Esophagus muscularis mucosa (tissue), 4 donors: ENCODE data around the gene AHR. TPM values are rescaled to one million over a fixed set of nuclear protein-coding genes. Genes with fewer than 3 reads are reported as not detected.

Experiments used
- DNase-seq: peaks from one replicate; pipeline ENCODE4 v3.0.0-alpha.2; 2017; ENCODE audit errors: extremely low spot score
- H3K27ac ChIP-seq, 4 donors: fragments of 200-600 bp; sonication (generic); replicated peaks in 1 of 4; 1 replicate in 3 of 4; 2 replicates in 1 of 4; pipeline ENCODE4 v1.5.1; 2016 to 2019; ENCODE audit warnings: mild to moderate bottlenecking in 1 of 4
- H3K27me3 ChIP-seq, 4 donors: fragments of 200-600 bp; sonication (generic); one replicate each; pipeline versions ENCODE4 v1.5.1 to v1.6.0; 2016 to 2019
- H3K36me3 ChIP-seq, 4 donors: fragments of 200-600 bp; sonication (generic); one replicate each; pipeline ENCODE4 v1.5.1; 2016 to 2019
- H3K4me1 ChIP-seq, 4 donors: fragments of 200-600 bp; sonication (generic); one replicate each; pipeline ENCODE4 v1.5.1; 2016 to 2019
- H3K4me3 ChIP-seq, 4 donors: fragments of 200-600 bp; sonication (generic); 1 replicate in 2 of 4; 2 replicates in 2 of 4; pipeline ENCODE4 v1.5.1; 2016 to 2019; ENCODE audit warnings: mild to moderate bottlenecking in 4 of 4, moderate library complexity in 1 of 4
- H3K9me3 ChIP-seq, 4 donors: fragments of 200-600 bp; sonication (generic); 1 replicate in 3 of 4; 2 replicates in 1 of 4; pipeline ENCODE4 v1.5.1; 2016 to 2019
- EP300 ChIP-seq: sonication (generic); formaldehyde crosslinking; IDR thresholded peaks from one replicate; pipeline ENCODE4 v1.6.1; 2017; ENCODE audit warnings: antibody characterized with exemption
- POLR2A ChIP-seq: fragments of 450-650 bp; IDR thresholded peaks from one replicate; pipeline ENCODE4 v1.6.1; 2017; ENCODE audit warnings: antibody characterized with exemption, moderate library complexity, mild to moderate bottlenecking, low read depth
- POLR2AphosphoS5 ChIP-seq, 2 donors: sonication (generic); formaldehyde crosslinking; IDR thresholded peaks; one replicate each; pipeline ENCODE4 v1.6.1; 2017; ENCODE audit warnings: antibody characterized with exemption in 2 of 2
- WGBS: methylation state at CpG from one replicate; pipeline ENCODE4 v1.1.5; 2018; 5-methylcytosine and 5-hydroxymethylcytosine counted together
- intact Hi-C: fragments of 100-400 bp; cut with DNase I; formaldehyde crosslinking; loops from one replicate; pipeline ENCODE4 v1.15.1; 2023
- total RNA-seq, 4 donors: library from RNA; depleted of rRNA; stranded (reverse); fragments of >200 nt; gene quantifications; one replicate each; pipeline versions ENCODE4 v1.1.0 to v1.2.1, GENCODE V29; 2016
- TF ChIP-seq, protein P1 (sequence below), 3 experiments: fragments of 200-600 bp in 2 of 3; fragments of 450-650 bp in 1 of 3; sonication (generic) in 2 of 3; IDR thresholded peaks; one replicate each; pipeline ENCODE4 v1.5.1; 2017 to 2019; ENCODE audit warnings: antibody characterized with exemption in 3 of 3, mild to moderate bottlenecking in 2 of 3, moderate library complexity in 1 of 3

AHR gene
- total RNA-seq, 4 donors from 2014 or later, result 67.3 to 111 (median 77.8) TPM

DNA sequence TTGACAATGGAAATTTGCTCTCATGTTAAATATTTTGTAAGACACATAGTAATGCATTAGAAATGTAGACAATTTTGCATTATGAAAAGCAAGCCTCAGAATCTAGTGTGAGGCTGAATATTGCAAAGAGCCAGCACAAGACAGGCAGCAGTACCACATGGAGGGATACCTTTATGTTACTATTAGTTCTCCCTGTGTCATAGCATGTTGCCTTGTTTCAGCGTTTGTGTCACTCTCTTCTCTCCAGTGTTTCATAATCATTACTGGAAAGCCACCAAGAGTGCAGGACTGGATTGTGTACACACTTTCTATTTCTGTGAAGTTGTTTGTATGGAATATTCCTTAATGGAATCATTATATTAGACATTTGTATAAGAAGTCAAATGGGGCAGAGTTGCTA is 8.5 kb downstream of the AHR start:
- TF ChIP-seq, protein P1, sequence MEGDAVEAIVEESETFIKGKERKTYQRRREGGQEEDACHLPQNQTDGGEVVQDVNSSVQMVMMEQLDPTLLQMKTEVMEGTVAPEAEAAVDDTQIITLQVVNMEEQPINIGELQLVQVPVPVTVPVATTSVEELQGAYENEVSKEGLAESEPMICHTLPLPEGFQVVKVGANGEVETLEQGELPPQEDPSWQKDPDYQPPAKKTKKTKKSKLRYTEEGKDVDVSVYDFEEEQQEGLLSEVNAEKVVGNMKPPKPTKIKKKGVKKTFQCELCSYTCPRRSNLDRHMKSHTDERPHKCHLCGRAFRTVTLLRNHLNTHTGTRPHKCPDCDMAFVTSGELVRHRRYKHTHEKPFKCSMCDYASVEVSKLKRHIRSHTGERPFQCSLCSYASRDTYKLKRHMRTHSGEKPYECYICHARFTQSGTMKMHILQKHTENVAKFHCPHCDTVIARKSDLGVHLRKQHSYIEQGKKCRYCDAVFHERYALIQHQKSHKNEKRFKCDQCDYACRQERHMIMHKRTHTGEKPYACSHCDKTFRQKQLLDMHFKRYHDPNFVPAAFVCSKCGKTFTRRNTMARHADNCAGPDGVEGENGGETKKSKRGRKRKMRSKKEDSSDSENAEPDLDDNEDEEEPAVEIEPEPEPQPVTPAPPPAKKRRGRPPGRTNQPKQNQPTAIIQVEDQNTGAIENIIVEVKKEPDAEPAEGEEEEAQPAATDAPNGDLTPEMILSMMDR (IDR thresholded peaks at IDR 0.05), result no peak
- TF ChIP-seq POLR2A (no peak), POLR2AphosphoS5 (IDR thresholded peaks at IDR 0.05) (no peak), EP300 (no peak)
- H3K36me3 ChIP-seq, result peaks cover 0 to 20% (median 7%) of the 10 kb centered on the region in 4 donors
- H3K27ac ChIP-seq, result peak overlapping the region; percentile 62 to 94 (median 78)
- H3K4me3 ChIP-seq, result peak overlapping the region; percentile 20 to 32 (median 22)
- H3K9me3 ChIP-seq, result no peaks in the 10 kb centered on the region
- no peaks in the 10 kb centered on the region for H3K27me3 ChIP-seq
- WGBS, result 8% methylated on average over 1 of the region's 1 CpG
- intact Hi-C loops, result loop anchor here (10.0 kb wide), 2 partner anchors 338 to 672 kb away; no protein-coding TSS in a partner anchor
- peaks cover 35 to 73% (median 68%) of the 10 kb centered on the region in 4 donors for H3K4me1 ChIP-seq
- no peak for DNase-seq

DNA sequence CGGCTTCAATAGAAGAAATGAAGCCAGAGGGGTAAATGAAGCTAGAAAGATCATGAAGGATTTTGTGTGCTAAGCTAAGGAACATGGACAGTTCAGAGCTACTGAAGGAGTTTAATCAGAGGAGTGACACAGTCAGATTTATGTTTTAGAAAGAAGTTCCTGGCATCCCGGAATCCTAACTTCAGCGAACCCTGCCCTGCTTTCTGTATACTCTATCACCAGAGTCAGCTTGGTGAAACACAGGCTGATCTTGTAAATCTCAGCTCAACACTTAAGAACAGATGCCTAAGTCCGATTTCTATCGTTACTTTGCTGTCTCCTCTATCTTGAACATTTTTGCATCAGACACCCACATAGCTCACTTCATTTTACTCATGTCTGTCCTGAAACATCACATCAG is 9.1 kb downstream of the AHR start:
- H3K9me3 ChIP-seq, result no peaks in the 10 kb centered on the region
- H3K27me3 ChIP-seq, result no peaks in the 10 kb centered on the region
- peaks cover 35 to 68% (median 64%) of the 10 kb centered on the region in 4 donors for H3K4me1 ChIP-seq
- DNase-seq, result no peak
- H3K27ac ChIP-seq, result peak overlapping the region; percentile 62 to 94 (median 78)
- peaks cover 0 to 24% (median 8%) of the 10 kb centered on the region in 4 donors for H3K36me3 ChIP-seq
- H3K4me3 ChIP-seq, result peak overlapping the region; percentile 20 to 32 (median 22)
- WGBS, result 41% methylated on average over 5 of the region's 5 CpGs
- TF ChIP-seq POLR2AphosphoS5 (IDR thresholded peaks at IDR 0.05) (no peak), POLR2A (no peak), EP300 (no peak)
- TF ChIP-seq, protein P1 (IDR thresholded peaks at IDR 0.05), result no peak
- intact Hi-C loops, result loop anchor here (10.0 kb wide), 2 partner anchors 337 to 673 kb away; no protein-coding TSS in a partner anchor

DNA sequence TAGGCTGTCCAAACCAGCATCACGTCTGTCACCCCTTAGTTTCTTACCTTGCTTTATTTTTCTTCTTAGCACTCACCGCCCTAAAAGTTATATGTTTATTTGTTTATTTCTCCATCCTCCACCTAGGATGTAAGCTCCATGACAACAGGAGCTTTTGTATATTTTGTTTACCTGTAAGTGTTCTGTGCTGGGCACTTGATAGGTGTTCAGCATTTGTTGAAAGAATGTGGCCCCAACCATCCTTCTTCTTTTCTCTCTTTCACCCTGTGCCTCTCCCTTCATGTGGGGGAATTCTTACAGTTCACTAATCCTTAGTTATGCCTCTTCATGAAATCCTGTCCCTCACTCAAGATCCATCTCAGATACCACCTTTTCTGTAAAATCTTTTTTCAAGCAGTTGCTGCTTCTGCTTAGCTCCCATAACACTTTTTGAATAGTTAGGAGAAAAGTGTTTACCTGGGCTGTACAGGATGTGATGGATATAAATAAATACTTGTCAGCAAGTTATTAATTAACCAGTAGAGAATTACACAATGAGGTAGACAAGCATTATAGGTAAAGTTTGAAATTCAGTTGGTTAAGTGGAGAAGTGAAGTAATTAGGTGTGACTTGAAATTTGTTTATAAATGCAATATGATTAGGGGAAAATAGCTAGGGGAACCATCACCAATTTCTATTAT is 9.7 kb downstream of the AHR start:
- no peak for TF ChIP-seq POLR2AphosphoS5 (IDR thresholded peaks at IDR 0.05)
- H3K4me1 ChIP-seq, result peaks cover 35 to 69% (median 61%) of the 10 kb centered on the region in 4 donors
- intact Hi-C loops, result loop anchor here (10.0 kb wide), 2 partner anchors 337 to 673 kb away; no protein-coding TSS in a partner anchor
- H3K27me3 ChIP-seq, result no peaks in the 10 kb centered on the region
- 61% methylated on average over 2 of the region's 2 CpGs for WGBS
- no peak for DNase-seq
- no peaks in the 10 kb centered on the region for H3K9me3 ChIP-seq
- H3K27ac ChIP-seq, result peak overlapping the region; percentile 62 to 94 (median 78)
- H3K4me3 ChIP-seq, result peak overlapping the region; percentile 20 to 32 (median 22)
- H3K36me3 ChIP-seq, result peaks cover 0 to 24% (median 8%) of the 10 kb centered on the region in 4 donors

DNA sequence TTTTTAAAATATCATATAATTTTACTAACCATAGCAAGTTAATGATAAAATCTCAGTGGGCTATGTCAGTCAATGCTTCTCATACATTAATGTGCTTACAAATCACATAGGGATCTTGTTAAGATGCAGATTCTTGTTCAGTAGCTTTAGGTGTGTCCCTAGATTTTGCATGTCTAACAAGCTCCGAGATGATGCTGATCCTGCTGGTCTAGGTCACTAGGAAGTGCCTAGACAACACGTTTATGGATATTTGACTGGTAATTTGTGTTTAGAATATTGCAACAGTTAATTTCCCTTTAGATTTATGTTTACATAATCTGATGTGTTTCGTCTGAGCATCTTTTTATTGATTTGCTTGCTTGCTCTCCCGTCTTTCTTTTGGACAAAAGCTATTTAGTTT is 12.7 kb downstream of the AHR start:
- H3K36me3 ChIP-seq, result peaks cover 0 to 24% (median 8%) of the 10 kb centered on the region in 4 donors
- no peak overlapping the region for H3K4me3 ChIP-seq

DNA sequence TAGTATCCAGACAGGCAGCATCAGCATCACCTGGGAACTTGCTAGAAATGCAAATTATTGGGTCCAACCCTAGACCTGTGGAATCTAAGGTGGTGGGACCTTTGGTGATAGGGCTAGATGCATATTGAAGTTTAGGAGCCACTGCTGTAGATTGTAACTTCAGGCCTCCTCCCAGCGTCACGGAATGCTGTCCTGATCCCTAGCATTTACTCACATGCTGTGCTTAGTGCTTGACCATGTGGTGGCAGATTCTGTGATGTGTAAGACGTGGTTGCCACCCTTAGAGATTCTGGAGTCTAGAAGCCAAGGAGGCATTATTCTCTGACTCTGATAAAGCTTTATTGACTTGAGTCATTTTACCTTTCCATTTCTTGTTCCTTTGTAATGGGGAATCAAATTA is 13.5 kb downstream of the AHR start:
- 81% methylated on average over 3 of the region's 3 CpGs for WGBS
- H3K36me3 ChIP-seq, result peaks cover 0 to 24% (median 8%) of the 10 kb centered on the region in 4 donors
- intact Hi-C loops, result loop anchor here (10.0 kb wide), 1 partner anchor 223 kb away; no protein-coding TSS in a partner anchor
- peak overlapping the region in 1 of 4 donors; percentile 42 for H3K27ac ChIP-seq
- H3K4me1 ChIP-seq, result peaks cover 15 to 54% (median 31%) of the 10 kb centered on the region in 4 donors
- H3K27me3 ChIP-seq, result no peaks in the 10 kb centered on the region
- no peak for DNase-seq
- H3K9me3 ChIP-seq, result no peaks in the 10 kb centered on the region
- no peak overlapping the region for H3K4me3 ChIP-seq
- no peak for TF ChIP-seq EP300
- TF ChIP-seq POLR2A, result no peak
- TF ChIP-seq, protein P1 (IDR thresholded peaks at IDR 0.05), result no peak
- no peak for TF ChIP-seq POLR2AphosphoS5 (IDR thresholded peaks at IDR 0.05)

More for the DNA sequence above, 12.7 kb downstream of the AHR start:
- Histone ChIP-seq H3K27ac (peak overlapping the region in 1 of 4 donors; percentile 42), H3K4me1 (peaks cover 22 to 54% (median 35%) of the 10 kb centered on the region in 4 donors), H3K9me3 (no peaks in the 10 kb centered on the region), H3K27me3 (no peaks in the 10 kb centered on the region)
- intact Hi-C loops, result loop anchor here (10.0 kb wide), 1 partner anchor 224 kb away; no protein-coding TSS in a partner anchor
- no peak for TF ChIP-seq EP300
- TF ChIP-seq POLR2A, result no peak
- TF ChIP-seq, protein P1 (IDR thresholded peaks at IDR 0.05), result no peak
- TF ChIP-seq POLR2AphosphoS5 (IDR thresholded peaks at IDR 0.05), result no peak
- no peak for DNase-seq
- 86% methylated on average over 4 of the region's 4 CpGs for WGBS
